ENCODE results near the gene PLCB1.

PLCB1 gene

GRCh38 chr20:8624616-8625015 is 492.6 kb downstream of the PLCB1 start:
- Histone ChIP-seq H3K9ac (ENCODE audit: low read depth, low read length, poor library complexity, severe bottlenecking) (no peak overlapping the region), H3K79me2 (ENCODE audit: insufficient read depth, low read length) (no peaks in the 10 kb centered on the region), H3K4me1 (ENCODE audit: insufficient read depth, low read length, poor library complexity, severe bottlenecking) (no peaks in the 10 kb centered on the region), H3F3A (ENCODE audit: low read depth) (no peaks in the 10 kb centered on the region), H2AFZ (ENCODE audit: low read length) (no peak overlapping the region), H3K4me3 (ENCODE audit: low read length, poor library complexity, severe bottlenecking) (no peak overlapping the region), H3K4me2 (ENCODE audit: low read depth, low read length, poor library complexity, severe bottlenecking) (no peak overlapping the region), H3K36me3 (ENCODE audit: insufficient read depth, low read length) (no peaks in the 10 kb centered on the region; the same call in 1 of the 2 replicates), H3K9me3 (ENCODE audit: insufficient read depth, low read depth, low read length) (no peaks in the 10 kb centered on the region), H4K20me1 (ENCODE audit: insufficient read depth, low read length, poor library complexity, severe bottlenecking) (no peaks in the 10 kb centered on the region), H3K9me2 (replicated peaks; ENCODE audit: low read depth, low read length) (no peaks in the 10 kb centered on the region), H3K27me3 (ENCODE audit: insufficient read depth, low read length, poor library complexity, severe bottlenecking) (no peaks in the 10 kb centered on the region)
- TF ChIP-seq EZH2phosphoT487 (IDR thresholded peaks at IDR 0.05; ENCODE audit: borderline replicate concordance): no peak
- TF ChIP-seq, protein P1, sequence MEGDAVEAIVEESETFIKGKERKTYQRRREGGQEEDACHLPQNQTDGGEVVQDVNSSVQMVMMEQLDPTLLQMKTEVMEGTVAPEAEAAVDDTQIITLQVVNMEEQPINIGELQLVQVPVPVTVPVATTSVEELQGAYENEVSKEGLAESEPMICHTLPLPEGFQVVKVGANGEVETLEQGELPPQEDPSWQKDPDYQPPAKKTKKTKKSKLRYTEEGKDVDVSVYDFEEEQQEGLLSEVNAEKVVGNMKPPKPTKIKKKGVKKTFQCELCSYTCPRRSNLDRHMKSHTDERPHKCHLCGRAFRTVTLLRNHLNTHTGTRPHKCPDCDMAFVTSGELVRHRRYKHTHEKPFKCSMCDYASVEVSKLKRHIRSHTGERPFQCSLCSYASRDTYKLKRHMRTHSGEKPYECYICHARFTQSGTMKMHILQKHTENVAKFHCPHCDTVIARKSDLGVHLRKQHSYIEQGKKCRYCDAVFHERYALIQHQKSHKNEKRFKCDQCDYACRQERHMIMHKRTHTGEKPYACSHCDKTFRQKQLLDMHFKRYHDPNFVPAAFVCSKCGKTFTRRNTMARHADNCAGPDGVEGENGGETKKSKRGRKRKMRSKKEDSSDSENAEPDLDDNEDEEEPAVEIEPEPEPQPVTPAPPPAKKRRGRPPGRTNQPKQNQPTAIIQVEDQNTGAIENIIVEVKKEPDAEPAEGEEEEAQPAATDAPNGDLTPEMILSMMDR (conservative IDR thresholded peaks at IDR 0.05; ENCODE audit: low read length): no peak

GRCh38 chr20:8627340-8628004 is 495.4 kb downstream of the PLCB1 start:
- Histone ChIP-seq H3K9me2 (replicated peaks; ENCODE audit: low read depth, low read length) (no peaks in the 10 kb centered on the region), H3K36me3 (ENCODE audit: insufficient read depth, low read length) (no peaks in the 10 kb centered on the region; the same call in 1 of the 2 replicates), H3F3A (ENCODE audit: low read depth) (no peaks in the 10 kb centered on the region), H3K4me2 (ENCODE audit: low read depth, low read length, poor library complexity, severe bottlenecking) (no peak overlapping the region), H3K4me1 (ENCODE audit: insufficient read depth, low read length, poor library complexity, severe bottlenecking) (no peaks in the 10 kb centered on the region), H3K9me3 (ENCODE audit: insufficient read depth, low read depth, low read length) (no peaks in the 10 kb centered on the region), H3K27me3 (ENCODE audit: insufficient read depth, low read length, poor library complexity, severe bottlenecking) (no peaks in the 10 kb centered on the region), H3K79me2 (ENCODE audit: insufficient read depth, low read length) (no peaks in the 10 kb centered on the region), H3K4me3 (ENCODE audit: low read length, poor library complexity, severe bottlenecking) (no peak overlapping the region), H2AFZ (ENCODE audit: low read length) (no peak overlapping the region), H3K9ac (ENCODE audit: low read depth, low read length, poor library complexity, severe bottlenecking) (no peak overlapping the region), H4K20me1 (ENCODE audit: insufficient read depth, low read length, poor library complexity, severe bottlenecking) (no peaks in the 10 kb centered on the region)
- TF ChIP-seq, protein P1 (conservative IDR thresholded peaks at IDR 0.05; ENCODE audit: low read length): no peak
- no peak for TF ChIP-seq EZH2phosphoT487 (IDR thresholded peaks at IDR 0.05; ENCODE audit: borderline replicate concordance)

DNA sequence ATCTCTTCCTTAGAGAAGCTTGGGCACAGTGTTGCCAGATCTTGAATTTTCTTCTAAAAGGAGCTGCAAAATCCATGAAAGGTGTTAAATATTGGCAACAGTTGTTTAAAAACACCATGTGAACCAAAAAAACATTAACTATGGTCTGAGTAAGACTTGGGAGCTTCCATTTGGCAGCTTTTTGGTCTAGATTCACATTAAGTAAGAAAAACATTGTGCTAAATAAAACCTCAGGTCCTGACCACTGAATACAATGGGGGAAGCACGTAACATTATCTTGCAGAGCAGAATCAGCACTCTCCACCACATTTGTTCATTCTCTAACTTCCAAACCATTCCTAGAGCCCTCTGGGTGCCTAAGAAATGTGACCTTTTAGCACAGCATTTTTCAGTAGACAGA is 499.2 kb downstream of the PLCB1 start:
- no peaks in the 10 kb centered on the region for H3K27me3 ChIP-seq (ENCODE audit: insufficient read depth, low read length, poor library complexity, severe bottlenecking)
- H3F3A ChIP-seq (ENCODE audit: low read depth): no peaks in the 10 kb centered on the region
- no peaks in the 10 kb centered on the region for H4K20me1 ChIP-seq (ENCODE audit: insufficient read depth, low read length, poor library complexity, severe bottlenecking)
- H3K4me3 ChIP-seq (ENCODE audit: low read length, poor library complexity, severe bottlenecking): no peak overlapping the region
- no peaks in the 10 kb centered on the region for H3K79me2 ChIP-seq (ENCODE audit: insufficient read depth, low read length)
- H3K4me1 ChIP-seq (ENCODE audit: insufficient read depth, low read length, poor library complexity, severe bottlenecking): no peaks in the 10 kb centered on the region
- H3K36me3 ChIP-seq (ENCODE audit: insufficient read depth, low read length): no peaks in the 10 kb centered on the region; the same call in 1 of the 2 replicates
- no peak overlapping the region for H3K4me2 ChIP-seq (ENCODE audit: low read depth, low read length, poor library complexity, severe bottlenecking)
- H2AFZ ChIP-seq (ENCODE audit: low read length): no peak overlapping the region
- H3K9me3 ChIP-seq (ENCODE audit: insufficient read depth, low read depth, low read length): no peaks in the 10 kb centered on the region
- no peaks in the 10 kb centered on the region for H3K9me2 ChIP-seq (replicated peaks; ENCODE audit: low read depth, low read length)
- H3K9ac ChIP-seq (ENCODE audit: low read depth, low read length, poor library complexity, severe bottlenecking): no peak overlapping the region
- TF ChIP-seq, protein P1 (conservative IDR thresholded peaks at IDR 0.05; ENCODE audit: low read length): no peak
- TF ChIP-seq EZH2phosphoT487 (IDR thresholded peaks at IDR 0.05; ENCODE audit: borderline replicate concordance): no peak
